Sigmoid colon (tissue), 7 donors: ENCODE measurements around the gene GPR15. TPM values are rescaled to one million over a fixed set of nuclear protein-coding genes. Genes with fewer than 3 reads are reported as not detected.

Experiments
- DNase-seq: peaks from one replicate; pipeline ENCODE4 v3.0.0-alpha.2; 2019
- H3K27ac ChIP-seq, 4 donors: fragments of 200-600 bp; sonication (generic); one replicate each; pipeline ENCODE4 v1.5.1; 2016 to 2019; ENCODE audit warnings: mild to moderate bottlenecking in 1 of 4
- H3K27me3 ChIP-seq, 3 donors: fragments of 200-600 bp; sonication (generic); one replicate each; pipeline ENCODE4 v1.5.1; 2019; ENCODE audit warnings: mild to moderate bottlenecking in 1 of 3
- H3K36me3 ChIP-seq, 4 donors: fragments of 200-600 bp; sonication (generic); one replicate each; pipeline ENCODE4 v1.5.1; 2016 to 2019
- H3K4me1 ChIP-seq, 4 donors: fragments of 200-600 bp; sonication (generic); one replicate each; pipeline ENCODE4 v1.5.1; 2017 to 2019
- H3K4me3 ChIP-seq, 4 donors: fragments of 200-600 bp; sonication (generic); one replicate each; pipeline ENCODE4 v1.5.1; 2017 to 2019; ENCODE audit warnings: mild to moderate bottlenecking in 2 of 4, moderate library complexity in 1 of 4
- H3K9me3 ChIP-seq, 4 donors: fragments of 200-600 bp in 3 of 4; sonication (generic) in 3 of 4; one replicate each; pipeline versions ENCODE4 v1.5.1 to v1.6.1; 2013 to 2019
- CTCF ChIP-seq, 4 experiments: fragments of 450-650 bp in 3 of 4; fragments of 200-600 bp in 1 of 4; IDR thresholded peaks; one replicate each; pipeline ENCODE4 v1.5.1; 2016 to 2019; ENCODE audit warnings: antibody characterized with exemption in 4 of 4, mild to moderate bottlenecking in 3 of 4, moderate library complexity in 2 of 4
- EP300 ChIP-seq, 4 donors: sonication (generic); formaldehyde crosslinking; IDR thresholded peaks; one replicate each; pipeline ENCODE4 v1.6.1; 2017; ENCODE audit warnings: antibody characterized with exemption in 4 of 4
- POLR2A ChIP-seq, 2 donors: fragments of 450-650 bp; IDR thresholded peaks; one replicate each; pipeline ENCODE4 v1.6.1; 2016; ENCODE audit warnings: antibody characterized with exemption in 2 of 2, mild to moderate bottlenecking in 2 of 2, moderate library complexity in 2 of 2
- POLR2AphosphoS5 ChIP-seq, 4 donors: sonication (generic); formaldehyde crosslinking; IDR thresholded peaks; one replicate each; pipeline ENCODE4 v1.6.1; 2017; ENCODE audit warnings: antibody characterized with exemption in 4 of 4
- WGBS, 2 donors: extraction: QIAGEN DNeasy Blood & Tissue Kit; methylation state at CpG; one replicate each; pipeline ENCODE4 v1.1.7; 2013; 5-methylcytosine and 5-hydroxymethylcytosine counted together
- intact Hi-C: fragments of 100-400 bp; cut with DNase I; formaldehyde crosslinking; loops from one replicate; pipeline ENCODE4 v1.15.1; 2023
- polyA plus RNA-seq, 3 donors: library from polyadenylated mRNA; stranded (reverse); fragments of 200-250 nt; gene quantifications; one replicate each; pipeline ENCODE4 v1.2.3, GENCODE V29; 2013
- total RNA-seq, 4 donors: library from RNA; depleted of rRNA; stranded (reverse); fragments of >200 nt; gene quantifications; one replicate each; pipeline ENCODE4 v1.1.0, GENCODE V29; 2016
- donor health status: healthy with polysubstance abuse.
- donor health status: Bipolar disorder and iron deficiency.
- donor health status: healthy.

GPR15 gene
- total and polyA plus RNA-seq, 7 donors = 0.66 to 3.5 (median 2.0) TPM; not detected in 3

DNA sequence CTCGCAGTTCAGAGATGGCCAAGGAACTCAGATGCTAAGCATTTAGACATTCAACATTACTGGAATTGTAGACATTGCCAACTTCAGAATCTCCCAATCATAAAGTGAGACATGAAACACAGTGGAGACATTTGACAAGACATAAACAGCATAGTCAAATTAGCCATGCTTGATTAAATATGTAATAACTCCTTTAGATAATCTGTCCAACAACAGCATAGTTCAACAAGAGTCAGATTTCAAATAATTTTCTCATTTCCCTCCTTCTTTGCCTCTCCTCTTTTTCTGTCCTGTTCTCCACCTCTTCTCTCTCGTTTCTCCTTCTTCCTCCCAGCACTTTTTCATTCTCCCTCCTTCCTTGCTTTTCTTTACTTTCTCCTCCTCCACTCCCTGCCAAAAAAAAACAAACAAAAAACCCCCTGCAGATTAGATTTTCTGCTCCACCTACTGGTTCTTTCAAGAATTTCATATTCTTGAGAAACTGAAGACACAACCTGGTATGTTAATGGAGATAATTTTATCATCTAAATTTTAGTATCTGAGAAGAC is 41.5 kb downstream of the GPR15 start:
- no peak for DNase-seq
- no peak for TF ChIP-seq POLR2AphosphoS5 (IDR thresholded peaks at IDR 0.05)
- TF ChIP-seq CTCF (IDR thresholded peaks at IDR 0.05) = no peak
- no peak for TF ChIP-seq POLR2A (IDR thresholded peaks at IDR 0.05)
- no peak for TF ChIP-seq EP300 (IDR thresholded peaks at IDR 0.05)
- Histone ChIP-seq H3K27ac (no peak overlapping the region), H3K9me3 (no peaks in the 10 kb centered on the region), H3K4me3 (no peak overlapping the region), H3K27me3 (no peaks in the 10 kb centered on the region), H3K4me1 (no peaks in the 10 kb centered on the region), H3K36me3 (peaks cover 0 to 12% (median 0%) of the 10 kb centered on the region in 4 donors)
- WGBS, 2 donors = 40 to 44% methylated on average over 2 of the region's 2 CpGs
- intact Hi-C loops = no loop called here

DNA sequence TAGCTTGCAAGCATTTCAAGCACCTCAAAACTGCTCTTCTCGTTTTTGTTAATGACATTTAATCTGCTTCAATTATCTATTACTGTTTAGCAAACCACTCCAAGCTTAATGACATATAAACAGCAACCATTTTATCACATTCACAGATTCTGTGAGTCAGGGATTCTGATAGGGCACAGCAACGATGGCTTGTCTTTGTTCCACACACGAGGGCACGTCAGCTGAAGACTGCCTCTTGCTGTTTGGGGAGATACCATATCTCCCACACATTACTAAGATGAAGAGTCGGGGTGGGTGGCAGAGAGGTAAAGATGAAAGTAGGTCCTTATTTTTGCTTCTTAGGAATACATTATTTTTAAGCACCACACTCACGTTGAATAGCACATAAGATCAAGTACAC is 42.4 kb downstream of the GPR15 start:
- no peak for DNase-seq
- Histone ChIP-seq H3K9me3 (no peaks in the 10 kb centered on the region), H3K4me1 (no peaks in the 10 kb centered on the region), H3K36me3 (peaks cover 0 to 21% (median 0%) of the 10 kb centered on the region in 4 donors), H3K4me3 (no peak overlapping the region), H3K27me3 (no peaks in the 10 kb centered on the region), H3K27ac (no peak overlapping the region)
- intact Hi-C loops = no loop called here
- 79 to 84% methylated on average over 6 of the region's 6 CpGs for WGBS, 2 donors
- TF ChIP-seq POLR2AphosphoS5 (IDR thresholded peaks at IDR 0.05) = no peak
- TF ChIP-seq EP300 (IDR thresholded peaks at IDR 0.05) = no peak
- no peak for TF ChIP-seq CTCF (IDR thresholded peaks at IDR 0.05)
- TF ChIP-seq POLR2A (IDR thresholded peaks at IDR 0.05) = no peak

DNA sequence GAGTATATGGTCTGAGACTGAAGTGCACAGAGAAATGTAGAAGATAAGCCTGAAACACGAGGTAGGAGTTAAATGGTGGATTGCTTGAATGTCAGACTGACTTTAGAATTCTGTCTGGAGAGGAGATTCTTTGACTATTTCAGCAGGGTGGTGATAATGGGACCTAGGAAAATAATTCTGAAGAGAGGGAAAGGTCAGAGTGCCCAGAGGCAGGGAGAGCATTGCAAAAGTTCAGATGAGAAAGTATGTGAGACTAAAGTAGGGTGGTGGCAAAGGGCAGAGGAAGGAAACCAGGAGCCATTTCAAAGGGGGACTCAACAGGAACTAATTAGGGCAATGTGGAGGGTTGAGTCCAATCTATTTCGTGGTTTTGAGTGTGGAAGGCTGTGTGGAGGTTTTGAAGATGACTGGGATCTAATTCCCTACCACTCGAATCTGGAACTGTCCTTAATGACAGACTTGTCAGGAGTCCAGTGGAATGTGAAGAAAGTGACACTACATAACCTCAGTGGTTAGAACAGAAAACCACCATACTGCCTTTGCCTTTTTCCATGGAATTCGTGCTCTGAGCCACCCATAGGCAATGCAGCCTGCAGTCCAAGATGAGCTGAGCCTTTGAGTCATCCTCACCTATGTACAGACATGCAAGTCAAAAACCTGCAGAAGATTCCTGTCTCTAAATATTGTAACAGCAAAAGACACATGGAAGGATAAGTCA is 45.6 kb downstream of the GPR15 start:
- Histone ChIP-seq H3K36me3 (peaks cover 0 to 48% (median 2%) of the 10 kb centered on the region in 4 donors), H3K4me3 (no peak overlapping the region), H3K27me3 (no peaks in the 10 kb centered on the region), H3K27ac (no peak overlapping the region), H3K9me3 (no peaks in the 10 kb centered on the region), H3K4me1 (no peaks in the 10 kb centered on the region)
- intact Hi-C loops = no loop called here
- WGBS, 2 donors = 87 to 89% methylated on average over 4 of the region's 4 CpGs
- DNase-seq = no peak
- TF ChIP-seq POLR2AphosphoS5 (IDR thresholded peaks at IDR 0.05) = no peak
- no peak for TF ChIP-seq POLR2A (IDR thresholded peaks at IDR 0.05)
- no peak for TF ChIP-seq EP300 (IDR thresholded peaks at IDR 0.05)
- TF ChIP-seq CTCF (IDR thresholded peaks at IDR 0.05) = no peak

DNA sequence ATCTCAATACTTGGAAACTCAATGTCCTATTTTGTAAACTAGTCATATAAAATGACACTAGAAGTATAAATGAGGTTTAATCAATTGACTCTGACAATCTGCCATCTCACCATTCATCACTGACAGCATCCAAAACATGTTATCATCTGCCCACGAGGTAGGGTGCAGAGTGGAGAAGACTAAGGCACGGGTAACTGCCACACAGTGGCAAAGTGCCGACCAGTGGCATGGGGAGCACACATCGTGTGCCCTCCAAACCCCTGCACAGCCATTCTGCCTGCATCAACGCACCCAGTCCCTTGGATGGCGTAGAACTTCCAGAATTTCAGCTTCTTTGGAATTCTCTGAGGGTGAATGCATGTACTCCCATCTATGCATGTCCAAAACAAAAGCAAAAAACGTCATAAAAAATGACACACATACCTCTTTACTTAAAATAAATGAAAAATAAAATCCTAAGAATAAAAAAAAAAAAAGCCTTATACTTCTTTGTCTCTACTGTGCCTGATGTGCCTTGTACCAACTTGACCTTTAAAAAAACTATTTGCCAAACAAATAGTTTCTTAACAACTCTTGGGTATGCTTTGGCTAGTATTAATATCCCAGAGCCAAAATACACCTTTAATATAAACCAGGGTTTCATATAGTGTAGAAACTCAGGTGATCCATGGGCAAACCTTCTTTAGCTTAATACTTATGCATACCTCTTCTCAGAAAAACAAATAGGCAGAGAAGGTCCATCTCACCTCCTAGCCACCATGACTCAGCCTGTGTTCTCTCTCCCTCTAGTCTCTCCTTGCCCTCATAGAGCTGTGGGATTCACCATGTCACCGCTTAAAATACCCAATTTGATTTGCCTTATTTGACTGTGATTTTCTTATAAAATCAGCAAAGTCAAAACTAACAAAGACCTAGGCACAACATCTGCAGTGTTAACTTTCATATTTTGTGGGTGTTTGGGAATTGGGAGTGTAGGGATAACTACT is 48.9 kb downstream of the GPR15 start:
- Histone ChIP-seq H3K27ac (no peak overlapping the region), H3K27me3 (no peaks in the 10 kb centered on the region), H3K9me3 (no peaks in the 10 kb centered on the region), H3K36me3 (peaks cover 0 to 70% (median 5%) of the 10 kb centered on the region in 4 donors), H3K4me3 (no peak overlapping the region), H3K4me1 (no peaks in the 10 kb centered on the region)
- no peak for DNase-seq
- 91 to 96% methylated on average over 8 of the region's 8 CpGs for WGBS, 2 donors
- intact Hi-C loops = no loop called here
- TF ChIP-seq CTCF (IDR thresholded peaks at IDR 0.05) (no peak), POLR2A (IDR thresholded peaks at IDR 0.05) (no peak), POLR2AphosphoS5 (IDR thresholded peaks at IDR 0.05) (no peak), EP300 (IDR thresholded peaks at IDR 0.05) (no peak)
